ENCODE data around the gene RAB23.
A peak's percentile ranks its signal among the peaks of the same experiment; 100 is the strongest.

DNA sequence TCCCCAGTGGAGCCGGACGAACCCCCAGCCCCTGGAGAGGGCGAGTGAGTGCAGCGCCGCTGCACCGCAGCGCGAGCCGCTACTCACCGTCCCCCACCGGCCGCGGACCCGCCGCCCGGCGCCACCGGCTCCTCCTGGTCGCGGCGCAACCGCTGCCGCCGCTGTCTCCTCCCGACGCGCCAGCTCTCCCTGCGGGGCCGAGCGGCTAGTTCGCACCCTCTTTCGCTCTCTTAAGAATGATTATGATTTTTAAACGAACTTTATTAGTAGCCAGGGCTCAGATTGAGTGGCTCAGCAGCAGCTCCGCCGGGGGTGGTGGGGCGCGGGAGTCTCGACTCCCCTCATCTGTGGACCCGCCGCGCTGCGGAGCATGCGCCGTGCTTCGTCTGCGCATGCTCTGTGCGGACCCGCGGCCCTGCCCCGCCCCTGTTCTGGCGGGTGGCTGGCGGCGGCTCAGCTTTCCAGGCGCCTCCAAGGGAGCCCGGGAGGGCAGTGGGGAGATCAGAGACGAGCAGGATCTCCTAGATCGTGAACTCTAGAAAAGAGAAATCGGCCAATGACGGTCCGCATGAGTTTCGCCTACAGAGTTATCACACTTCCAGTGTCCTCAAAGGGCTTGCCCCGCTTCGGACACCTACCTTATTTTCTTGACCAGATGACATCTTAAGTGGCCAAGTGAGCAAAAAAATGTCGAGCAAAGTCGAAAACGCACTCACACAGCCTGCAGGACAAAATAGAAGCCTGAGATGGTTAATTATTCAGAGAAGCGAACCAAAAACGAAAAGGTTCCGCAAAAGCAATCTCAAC is at the start of gene RAB23:
- no peak for TF ChIP-seq CTCF (IDR thresholded peaks at IDR 0.05)
- TF ChIP-seq POLR2A (IDR thresholded peaks at IDR 0.05) = peak; percentile 80
